ENCODE data around the gene SIL1. TPM values are rescaled to one million over a fixed set of nuclear protein-coding genes. Genes with fewer than 3 reads are reported as not detected.

The SIL1 gene
- total and polyA plus RNA-seq, 2 of the 4 experiments (the other 2 are of a cell fraction) = 56.1 to 66.0 TPM

- H2AFZ ChIP-seq (replicated peaks; ENCODE audit: low read length, poor library complexity) = no peak overlapping the region
- no peak overlapping the region for H2BK120ac ChIP-seq (ENCODE audit: low read depth, low read length)
- H3K14ac ChIP-seq (replicated peaks; ENCODE audit: low read depth, low read length) = no peak overlapping the region
- no peak overlapping the region for H3K27ac ChIP-seq (ENCODE audit: insufficient read depth, low read length)
- H3K79me1 ChIP-seq (ENCODE audit: low read depth in 1 of 2, low read length in 2 of 2) = no peaks in the 10 kb centered on the region; a peak in 1 of 4 replicates
- TF ChIP-seq ELK1 (IDR thresholded peaks at IDR 0.05; ENCODE audit: borderline replicate concordance, low read depth, low read length) (no peak), CEBPB (IDR thresholded peaks at IDR 0.05; ENCODE audit: low read depth, low read length) (no peak), NFE2L2 (IDR thresholded peaks at IDR 0.05; ENCODE audit: low read depth, low read length) (no peak), RFX5 (IDR thresholded peaks at IDR 0.05; ENCODE audit: low read depth, low read length) (no peak)
- BruUV-seq (replicated peaks) = no TSS peak
- H3K23ac ChIP-seq (ENCODE audit: low read depth, low read length) = no peak overlapping the region
- H3K9ac ChIP-seq (ENCODE audit: low read depth, low read length) = no peak overlapping the region
- H2BK20ac ChIP-seq (ENCODE audit: low read depth, low read length) = no peak overlapping the region
- ATAC-seq (ENCODE audit: low read depth) = no peak
- ChIA-PET POLR2A (ENCODE audit: unreplicated experiment) (no interaction called here), CTCF (interaction anchor here (0.7 kb wide), 1 partner anchor 246 kb away, joined by 4 read pairs; no protein-coding TSS in a partner anchor)
- H4K5ac ChIP-seq (ENCODE audit: low read depth, low read length) = no peak overlapping the region
- no peaks in the 10 kb centered on the region for H3K27me3 ChIP-seq (ENCODE audit: control insufficient read depth, insufficient read depth, low read length)
- peaks cover 4% of the 10 kb centered on the region; the same call in 1 of the 2 replicates for H3K9me1 ChIP-seq (ENCODE audit: insufficient read depth, low read length)
- no peak overlapping the region for H3K56ac ChIP-seq (ENCODE audit: extremely low read depth, insufficient read depth, low read length)
- no CpG with 5 or more reads among the region's 1 CpG for WGBS, 2 experiments (ENCODE audit: extremely low coverage in 2 of 2, insufficient read length in 1 of 2)
- no peak overlapping the region for H4K8ac ChIP-seq (ENCODE audit: low read depth in 2 of 2, low read length in 2 of 2)
- peaks cover 7% of the 10 kb centered on the region; the same call in 1 of the 2 replicates for H4K20me1 ChIP-seq (ENCODE audit: insufficient read depth, low read length)
- in situ Hi-C loops (cut with MboI; ENCODE audit: low sequenced_read_pairs) = no loop called here
- H3K4ac ChIP-seq (ENCODE audit: low read depth, low read length) = no peak overlapping the region
- H3K4me2 ChIP-seq (ENCODE audit: low read depth, low read length) = no peak overlapping the region
- no peak overlapping the region for H3K4me3 ChIP-seq (ENCODE audit: insufficient read depth, low read depth, low read length)
- H2AK5ac ChIP-seq (ENCODE audit: low read depth, low read length) = no peak overlapping the region
- H3K36me3 ChIP-seq (ENCODE audit: control insufficient read depth, insufficient read depth, low read length) = no peaks in the 10 kb centered on the region
- peaks cover 26% of the 10 kb centered on the region for H3K4me1 ChIP-seq (ENCODE audit: control insufficient read depth, insufficient read depth, low read length)
- no peak overlapping the region for H3K18ac ChIP-seq (ENCODE audit: low read depth, low read length)
- intact Hi-C loops (cut with micrococcal nuclease) = no loop called here
- H3K9me3 ChIP-seq (ENCODE audit: control insufficient read depth, insufficient read depth, low read length) = no peaks in the 10 kb centered on the region
- no peak for DNase-seq
- H4K91ac ChIP-seq (ENCODE audit: insufficient read depth, low read depth, low read length) = no peak overlapping the region
- H2BK5ac ChIP-seq (ENCODE audit: low read depth, low read length, poor library complexity, severe bottlenecking) = no peak overlapping the region
- H2AK9ac ChIP-seq (replicated peaks; ENCODE audit: low read depth, low read length, poor library complexity) = no peak overlapping the region
- H2BK15ac ChIP-seq (ENCODE audit: low read depth, low read length) = no peak overlapping the region
- dilution Hi-C loops (cut with HindIII; ENCODE audit: low sequenced_read_pairs, unreplicated experiment) = no loop called here
Observed at GRCh38 chr5:138956801-138957200, 241.4 kb downstream of the SIL1 start.
